ENCODE data around the gene EPOP. TPM values are rescaled to one million over a fixed set of nuclear protein-coding genes. Genes with fewer than 3 reads are reported as not detected.

The EPOP gene
- total and polyA plus RNA-seq, 2 of the 13 experiments (the other 11 are each of a cell fraction or from before 2014, with no cell fraction given) = 14.7 to 37.8 TPM

GRCh38 chr17:38703742-38704605 lies 29.2 kb upstream of the EPOP start (continued):
- TF ChIP-seq ZNF280D (CRISPR knock-in tag; IDR thresholded peaks at IDR 0.05) (peak; percentile 72; the same call in 1 of the 2 replicates), NR2C2 (CRISPR knock-in tag; IDR thresholded peaks at IDR 0.05; ENCODE audit: borderline replicate concordance) (peak; percentile 96), CEBPB (IDR thresholded peaks at IDR 0.05; ENCODE audit: borderline replicate concordance, low read depth, low read length) (no peak), NCOA2 (CRISPR knock-in tag; IDR thresholded peaks at IDR 0.05) (peak; percentile 100), NFRKB (IDR thresholded peaks at IDR 0.05) (no peak), ARID2 (CRISPR knock-in tag; IDR thresholded peaks at IDR 0.05; ENCODE audit: borderline replicate concordance) (peak; percentile 79; the same call in 1 of the 2 replicates), DBP (CRISPR knock-in tag; IDR thresholded peaks at IDR 0.05; ENCODE audit: not compliant biosample characterization) (peak; percentile 67), TCF7L2 (IDR thresholded peaks at IDR 0.05; ENCODE audit: low read depth, low read length) (peak; percentile 99), ZNF431 (CRISPR knock-in tag; IDR thresholded peaks at IDR 0.05; ENCODE audit: borderline replicate concordance, low read depth) (peak; percentile 83; the same call in 1 of the 2 replicates), CTCF (CRISPR knock-in tag; IDR thresholded peaks at IDR 0.05) (peak; percentile 41), PAX8 (CRISPR knock-in tag; IDR thresholded peaks at IDR 0.05; ENCODE audit: borderline replicate concordance) (peak; percentile 49; the same call in 1 of the 2 replicates), ZNF460 (CRISPR knock-in tag; IDR thresholded peaks at IDR 0.05; ENCODE audit: borderline replicate concordance) (peak; percentile 81), REXO4 (CRISPR knock-in tag; IDR thresholded peaks at IDR 0.05; ENCODE audit: borderline replicate concordance) (no peak), HDAC6 (IDR thresholded peaks at IDR 0.05; ENCODE audit: low read depth, low read length) (no peak), HOXA5 (CRISPR knock-in tag; IDR thresholded peaks at IDR 0.05) (peak; percentile 88; the same call in 1 of the 2 replicates), HOXA3 (CRISPR knock-in tag; IDR thresholded peaks at IDR 0.05) (peak; percentile 96), ZNF883 (CRISPR knock-in tag; IDR thresholded peaks at IDR 0.05; ENCODE audit: not compliant biosample characterization) (no peak), BATF2 (CRISPR knock-in tag; IDR thresholded peaks at IDR 0.05) (peak; percentile 71; the same call in 1 of the 2 replicates), SOX5 (CRISPR knock-in tag; IDR thresholded peaks at IDR 0.05; ENCODE audit: borderline replicate concordance) (peak; percentile 96), ZNF749 (CRISPR knock-in tag; IDR thresholded peaks at IDR 0.05; ENCODE audit: borderline replicate concordance) (0 out of 2 replicates have a peak, but pooled peaks have one; percentile 37), THAP8 (CRISPR knock-in tag; IDR thresholded peaks at IDR 0.05; ENCODE audit: borderline replicate concordance) (no peak)
